Measurements from ENCODE around the gene CDC37L1. TPM values are rescaled to one million over a fixed set of nuclear protein-coding genes. Genes with fewer than 3 reads are reported as not detected.
"Not testable (repeated sequence)": the region's sequence is repeated elsewhere in the genome, so short reads cannot be mapped to it uniquely, and the experiment has no call there.

CDC37L1 gene
- 4.8 and 12.6 TPM in 2 replicates for total RNA-seq (2014; rRNA removed; shearing (Covaris generic))

- Histone ChIP-seq H3K27ac (peak within 1 kb of the TSS; percentile 92), H3K4me1 (replicated peaks) (peaks cover 12% of the 10 kb centered on the region; the same call in 1 of the 2 replicates), H3K27me3 (replicated peaks) (no peaks in the 10 kb centered on the region), H3K4me3 (peak within 1 kb of the TSS; percentile 83), H3K9me3 (replicated peaks) (no peaks in the 10 kb centered on the region), H3K36me3 (peaks cover 4% of the 10 kb centered on the region; the same call in 1 of the 2 replicates)
- peak; percentile 85 to 92 for DNase-seq (ENCODE audit: low read depth in 1 of 2, low spot score in 2 of 2)
These were observed at the start of gene CDC37L1 for GRCh38 chr9:4679268-4680172. TSS of gene CDC37L1 (plus strand) at chr9:4679569. CDS start at chr9:4679768, 199 bp downstream.

GRCh38 chr9:4630836-4631235, 48.5 kb upstream of the CDC37L1 start:
- Histone ChIP-seq H3K4me3 (no peak overlapping the region), H3K4me1 (replicated peaks) (no peaks in the 10 kb centered on the region), H3K36me3 (no peaks in the 10 kb centered on the region), H3K27ac (no peak overlapping the region), H3K9me3 (replicated peaks) (no peaks in the 10 kb centered on the region), H3K27me3 (replicated peaks) (no peaks in the 10 kb centered on the region)
- DNase-seq (ENCODE audit: low read depth in 1 of 2, low spot score in 2 of 2): no peak

GRCh38 chr9:4638968-4639367, 40.4 kb upstream of the CDC37L1 start:
- Histone ChIP-seq H3K27ac (no peak overlapping the region), H3K36me3 (no peaks in the 10 kb centered on the region), H3K9me3 (replicated peaks) (no peaks in the 10 kb centered on the region), H3K4me1 (replicated peaks) (no peaks in the 10 kb centered on the region), H3K27me3 (replicated peaks) (no peaks in the 10 kb centered on the region), H3K4me3 (no peak overlapping the region)
- DNase-seq (ENCODE audit: low read depth in 1 of 2, low spot score in 2 of 2): no peak

DNA sequence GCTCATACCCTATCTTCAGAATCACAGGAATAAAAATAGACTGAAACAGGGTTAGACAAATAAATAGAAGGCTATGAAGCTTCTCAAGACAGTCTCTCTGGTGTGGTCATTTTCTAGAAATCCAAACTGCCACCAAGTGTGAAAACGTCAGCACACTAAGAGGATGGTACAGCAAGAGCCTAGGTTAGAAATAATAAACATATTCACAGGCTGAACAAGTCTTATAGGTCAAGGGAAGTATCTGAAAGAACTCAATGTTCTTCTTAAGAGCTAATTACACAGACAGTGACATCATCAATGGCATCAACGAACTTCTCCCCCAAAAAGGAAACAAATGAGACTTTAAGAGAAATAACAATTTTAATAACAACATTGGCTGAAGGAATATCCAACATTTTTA, 39.9 kb upstream of the CDC37L1 start:
- Histone ChIP-seq H3K36me3 (no peaks in the 10 kb centered on the region), H3K9me3 (replicated peaks) (no peaks in the 10 kb centered on the region), H3K4me3 (no peak overlapping the region), H3K27ac (no peak overlapping the region), H3K27me3 (replicated peaks) (no peaks in the 10 kb centered on the region), H3K4me1 (replicated peaks) (no peaks in the 10 kb centered on the region)
- no peak for DNase-seq (ENCODE audit: low read depth in 1 of 2, low spot score in 2 of 2)

- no peaks in the 10 kb centered on the region for H3K36me3 ChIP-seq
- peak in 1 of 2 experiments; percentile 9 for DNase-seq (ENCODE audit: low read depth in 1 of 2, low spot score in 2 of 2)
These were observed 39.3 kb upstream of the CDC37L1 start for GRCh38 chr9:4640027-4640426.

DNA sequence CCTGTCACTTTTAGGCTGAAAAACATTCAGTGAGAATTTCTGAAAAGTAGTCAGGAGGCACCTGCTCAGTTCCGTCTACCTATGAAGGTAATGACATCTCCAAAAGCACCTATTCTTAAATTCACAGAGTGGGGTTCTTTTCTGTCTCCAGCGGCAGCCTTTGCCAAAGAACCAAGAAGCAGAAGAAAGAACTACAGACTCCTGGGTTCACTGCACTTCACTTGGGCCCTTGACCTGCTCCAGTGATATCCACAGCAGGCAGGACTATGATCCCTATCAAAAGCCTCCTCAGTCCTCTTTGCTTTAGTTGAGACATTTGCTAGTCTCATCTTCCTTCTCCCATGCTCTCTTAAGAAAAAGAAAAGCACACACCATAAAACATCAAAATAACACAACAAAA, 37.0 kb upstream of the CDC37L1 start:
- no peak overlapping the region for H3K27ac ChIP-seq

More at GRCh38 chr9:4640027-4640426, 39.3 kb upstream of the CDC37L1 start:
- Histone ChIP-seq H3K27ac (no peak overlapping the region), H3K27me3 (replicated peaks) (no peaks in the 10 kb centered on the region), H3K4me3 (no peak overlapping the region), H3K4me1 (replicated peaks) (no peaks in the 10 kb centered on the region), H3K9me3 (replicated peaks) (no peaks in the 10 kb centered on the region)

DNA sequence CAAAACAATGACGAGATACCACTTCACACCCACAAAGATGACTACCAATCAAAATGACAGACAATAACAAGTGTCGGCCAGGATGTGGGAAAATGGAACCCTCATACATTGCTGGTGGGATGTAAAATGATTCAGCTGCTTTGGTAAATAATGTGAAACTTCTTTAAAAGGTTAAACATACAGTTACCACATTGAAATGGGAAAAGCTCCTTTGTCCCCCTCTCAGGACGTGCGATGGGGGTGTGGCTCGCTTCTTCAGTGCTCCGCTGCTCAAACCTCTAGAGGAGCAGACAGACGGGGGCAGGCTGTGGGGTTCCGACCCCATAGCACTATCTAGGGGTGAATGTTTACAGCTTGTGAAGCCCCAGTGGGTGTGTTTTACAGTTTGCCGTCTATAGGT, 25.3 kb upstream of the CDC37L1 start:
- no peaks in the 10 kb centered on the region for H3K36me3 ChIP-seq
- DNase-seq (ENCODE audit: low read depth in 1 of 2, low spot score in 2 of 2): no peak
- H3K27ac ChIP-seq: no peak overlapping the region
- H3K9me3 ChIP-seq (replicated peaks): no peaks in the 10 kb centered on the region
- H3K4me3 ChIP-seq: no peak overlapping the region
- H3K27me3 ChIP-seq (replicated peaks): no peaks in the 10 kb centered on the region
- no peaks in the 10 kb centered on the region for H3K4me1 ChIP-seq (replicated peaks)

More for the DNA sequence above, 37.0 kb upstream of the CDC37L1 start:
- Histone ChIP-seq H3K9me3 (replicated peaks) (no peaks in the 10 kb centered on the region), H3K4me3 (no peak overlapping the region), H3K36me3 (no peaks in the 10 kb centered on the region), H3K4me1 (replicated peaks) (no peaks in the 10 kb centered on the region), H3K27me3 (replicated peaks) (no peaks in the 10 kb centered on the region)
- no peak for DNase-seq (ENCODE audit: low read depth in 1 of 2, low spot score in 2 of 2)

GRCh38 chr9:4654538-4654937, 24.8 kb upstream of the CDC37L1 start:
- Histone ChIP-seq H3K27ac (no peak overlapping the region), H3K36me3 (no peaks in the 10 kb centered on the region)
- no peak for DNase-seq (ENCODE audit: low read depth in 1 of 2, low spot score in 2 of 2)

DNA sequence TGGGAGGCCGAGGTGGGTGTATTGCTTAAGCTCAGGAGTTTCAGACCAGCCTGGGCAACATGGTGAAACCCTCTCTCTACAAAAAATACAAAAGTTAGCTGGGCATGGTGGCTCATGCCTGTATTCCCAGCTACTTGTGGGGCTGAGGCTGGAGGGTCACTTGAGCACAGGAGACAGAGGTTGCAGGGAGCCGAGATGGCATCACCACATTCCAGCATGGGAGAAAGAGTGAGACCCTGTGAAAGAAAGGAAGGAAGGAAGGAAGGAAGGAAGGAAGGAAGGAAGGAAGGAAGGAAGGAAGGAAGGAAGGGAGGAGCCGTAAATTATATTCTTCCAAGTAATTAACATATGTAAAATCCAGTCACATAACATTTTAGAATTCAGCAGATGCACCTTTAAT, 23.2 kb upstream of the CDC37L1 start:
- not testable (repeated sequence) for H3K27me3 ChIP-seq (replicated peaks); DNase-seq (ENCODE audit: low read depth in 1 of 2, low spot score in 2 of 2); H3K4me3 ChIP-seq; H3K9me3 ChIP-seq (replicated peaks); H3K27ac ChIP-seq; H3K36me3 ChIP-seq; H3K4me1 ChIP-seq (replicated peaks)

More at GRCh38 chr9:4654538-4654937, 24.8 kb upstream of the CDC37L1 start:
- no peaks in the 10 kb centered on the region for H3K9me3 ChIP-seq (replicated peaks)
- H3K4me3 ChIP-seq: no peak overlapping the region
- H3K4me1 ChIP-seq (replicated peaks): no peaks in the 10 kb centered on the region
- no peaks in the 10 kb centered on the region for H3K27me3 ChIP-seq (replicated peaks)

DNA sequence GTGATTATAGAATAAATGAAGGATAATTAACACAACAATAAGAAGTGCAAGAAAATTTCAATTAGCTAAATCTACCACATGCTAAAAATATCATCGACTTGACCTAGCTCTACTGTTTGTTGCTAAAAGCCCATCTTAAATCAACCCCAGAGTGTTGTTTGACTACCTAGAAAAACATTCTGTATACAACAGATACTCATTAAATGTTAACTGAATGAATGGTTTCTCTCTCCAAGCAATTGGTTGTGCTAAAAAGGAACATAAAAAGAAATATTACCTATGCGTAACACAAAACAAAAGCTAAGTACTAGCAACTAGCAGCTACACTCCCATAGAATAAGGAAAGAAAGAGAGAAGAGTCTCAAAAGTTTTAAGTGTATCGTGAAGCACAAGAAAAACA, 22.7 kb upstream of the CDC37L1 start:
- H3K36me3 ChIP-seq: no peaks in the 10 kb centered on the region
- no peaks in the 10 kb centered on the region for H3K9me3 ChIP-seq (replicated peaks)
- no peak overlapping the region for H3K4me3 ChIP-seq
- no peak overlapping the region for H3K27ac ChIP-seq
- no peaks in the 10 kb centered on the region for H3K4me1 ChIP-seq (replicated peaks)
- DNase-seq (ENCODE audit: low read depth in 1 of 2, low spot score in 2 of 2): no peak
- no peaks in the 10 kb centered on the region for H3K27me3 ChIP-seq (replicated peaks)

DNA sequence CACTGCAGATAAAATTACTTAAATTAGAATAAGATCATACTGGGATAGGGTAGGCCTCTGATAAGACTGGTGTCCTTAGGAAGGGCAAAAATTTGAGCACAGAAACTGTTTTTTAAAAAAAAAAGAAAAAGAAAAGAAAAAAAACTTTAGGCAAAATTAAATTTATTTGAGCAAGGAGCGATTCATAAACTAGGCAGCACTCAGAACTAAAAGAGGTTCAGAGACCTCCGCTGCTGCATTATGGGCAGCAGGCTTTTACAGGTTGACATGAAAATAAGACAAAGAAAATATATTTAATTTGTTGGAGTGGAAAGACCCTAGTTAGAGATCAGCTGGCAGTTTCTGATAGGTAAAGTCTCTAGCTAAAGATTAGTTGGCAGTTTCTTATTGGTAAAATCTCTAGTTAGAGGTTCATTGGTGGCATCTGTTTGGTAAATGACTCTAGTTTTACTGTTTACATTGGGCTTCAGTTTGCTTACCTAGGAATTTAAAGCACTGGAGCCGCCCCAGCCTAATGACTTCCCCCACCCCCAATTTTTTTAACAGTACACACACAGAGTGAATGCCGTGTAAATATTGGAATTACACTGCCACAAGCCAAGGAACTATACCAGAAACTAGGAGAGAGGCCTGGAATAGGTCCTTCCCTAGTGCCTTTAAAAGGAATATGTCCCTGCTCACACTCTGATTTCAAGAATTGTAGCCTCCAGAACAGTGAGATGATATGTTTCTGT, 21.8 kb upstream of the CDC37L1 start:
- H3K27me3 ChIP-seq (replicated peaks): no peaks in the 10 kb centered on the region
- no peak overlapping the region for H3K27ac ChIP-seq
- no peak for DNase-seq (ENCODE audit: low read depth in 1 of 2, low spot score in 2 of 2)
- H3K4me3 ChIP-seq: no peak overlapping the region
- no peaks in the 10 kb centered on the region for H3K36me3 ChIP-seq
- no peaks in the 10 kb centered on the region for H3K9me3 ChIP-seq (replicated peaks)
- peaks cover 9% of the 10 kb centered on the region for H3K4me1 ChIP-seq (replicated peaks)

DNA sequence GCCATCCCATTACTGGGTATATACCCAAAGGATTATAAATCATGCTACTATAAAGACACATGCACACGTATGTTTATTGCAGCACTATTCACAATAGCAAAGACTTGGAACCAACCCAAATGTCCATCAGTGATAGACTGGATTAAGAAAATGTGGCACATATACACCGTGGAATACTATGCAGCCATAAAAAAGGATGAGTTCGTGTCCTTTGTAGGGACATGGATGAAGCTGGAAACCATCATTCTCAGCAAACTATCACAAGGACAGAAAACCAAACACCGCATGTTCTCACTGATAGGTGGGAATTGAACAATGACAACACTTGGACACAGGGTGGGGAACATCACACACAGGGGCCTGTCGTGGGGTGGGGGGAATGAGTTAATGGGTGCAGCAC, 18.7 kb upstream of the CDC37L1 start:
- not testable (repeated sequence) for H3K27ac ChIP-seq; H3K9me3 ChIP-seq (replicated peaks); H3K27me3 ChIP-seq (replicated peaks); H3K36me3 ChIP-seq; H3K4me3 ChIP-seq; DNase-seq (ENCODE audit: low read depth in 1 of 2, low spot score in 2 of 2)
- H3K4me1 ChIP-seq (replicated peaks): peaks cover 19% of the 10 kb centered on the region

- no peak overlapping the region for H3K4me3 ChIP-seq
- no peak for DNase-seq (ENCODE audit: low read depth in 1 of 2, low spot score in 2 of 2)
- H3K4me1 ChIP-seq (replicated peaks): peaks cover 19% of the 10 kb centered on the region
- H3K36me3 ChIP-seq: no peaks in the 10 kb centered on the region
- no peak overlapping the region for H3K27ac ChIP-seq
- no peaks in the 10 kb centered on the region for H3K9me3 ChIP-seq (replicated peaks)
- no peaks in the 10 kb centered on the region for H3K27me3 ChIP-seq (replicated peaks)
These were observed 18.2 kb upstream of the CDC37L1 start for GRCh38 chr9:4661165-4661564.

DNA sequence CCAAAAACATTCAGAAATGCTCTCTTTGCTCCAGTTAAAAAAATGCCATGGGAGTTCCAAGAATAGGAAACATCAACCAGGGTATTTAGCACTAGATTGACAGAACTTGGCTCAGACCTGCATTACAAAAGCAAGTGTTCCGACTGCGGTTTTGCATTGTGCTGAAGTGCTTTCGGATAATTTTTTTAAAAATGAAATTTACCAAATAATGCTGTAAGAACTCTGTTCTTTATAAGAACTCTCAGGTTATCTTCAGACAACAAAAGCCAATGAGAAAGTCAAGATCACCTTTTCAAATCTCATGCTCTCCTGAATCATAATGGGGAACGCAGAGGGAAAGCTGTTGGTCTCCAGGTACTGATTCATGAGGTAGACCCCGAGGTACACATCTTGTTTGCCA, 17.8 kb upstream of the CDC37L1 start:
- Histone ChIP-seq H3K27me3 (replicated peaks) (no peaks in the 10 kb centered on the region), H3K9me3 (replicated peaks) (no peaks in the 10 kb centered on the region)

More for the DNA sequence above, 17.8 kb upstream of the CDC37L1 start:
- no peak overlapping the region for H3K27ac ChIP-seq
- H3K4me3 ChIP-seq: peak overlapping the region; percentile 70
- H3K36me3 ChIP-seq: no peaks in the 10 kb centered on the region
- DNase-seq (ENCODE audit: low read depth in 1 of 2, low spot score in 2 of 2): no peak
- peaks cover 19% of the 10 kb centered on the region for H3K4me1 ChIP-seq (replicated peaks)

Measured in SJSA1 (cell line).